GM12864 (cell line): Measurements from ENCODE around the gene MAP2.

Source experiments
- DNase-seq: peaks from one replicate; pipeline ENCODE4 v3.0.0-alpha.2; 2011; ENCODE audit warnings: low read depth
- H3K4me3 ChIP-seq: 2 replicates; pipeline ENCODE4 v1.5.1; 2011; ENCODE audit warnings: mild to moderate bottlenecking, low read depth, low read length, control low read depth
- CTCF ChIP-seq: IDR thresholded peaks from 2 replicates; pipeline ENCODE4 v1.5.1; 2011; ENCODE audit warnings: low read depth, mild to moderate bottlenecking, moderate library complexity, low read length, control low read depth, inconsistent platforms; ENCODE audit errors: missing control alignments

MAP2 gene

GRCh38 chr2:209637293-209637692 is 213.4 kb downstream of the MAP2 start:
- no peak overlapping the region for H3K4me3 ChIP-seq
- no peak for TF ChIP-seq CTCF
- no peak for DNase-seq

GRCh38 chr2:209638346-209638745 is 214.5 kb downstream of the MAP2 start:
- no peak overlapping the region for H3K4me3 ChIP-seq
- DNase-seq: no peak
- no peak for TF ChIP-seq CTCF

- no peak for TF ChIP-seq CTCF
- H3K4me3 ChIP-seq: no peak overlapping the region
- DNase-seq: no peak
Observed at GRCh38 chr2:209640358-209640757, 216.5 kb downstream of the MAP2 start.

GRCh38 chr2:209642146-209642820 is 218.4 kb downstream of the MAP2 start:
- no peak overlapping the region for H3K4me3 ChIP-seq
- TF ChIP-seq CTCF: no peak
- no peak for DNase-seq

- no peak for TF ChIP-seq CTCF
- no peak overlapping the region for H3K4me3 ChIP-seq
- no peak for DNase-seq
Observed at GRCh38 chr2:209644842-209645241, 221.0 kb downstream of the MAP2 start.

- TF ChIP-seq CTCF: no peak
- H3K4me3 ChIP-seq: no peak overlapping the region
- DNase-seq: no peak
Observed at GRCh38 chr2:209648714-209649113, 224.9 kb downstream of the MAP2 start.

- no peak for DNase-seq
- TF ChIP-seq CTCF: no peak
- no peak overlapping the region for H3K4me3 ChIP-seq
Observed at GRCh38 chr2:209653134-209653533, 229.3 kb downstream of the MAP2 start.
